ENCODE data around the gene PARD3.

DNA sequence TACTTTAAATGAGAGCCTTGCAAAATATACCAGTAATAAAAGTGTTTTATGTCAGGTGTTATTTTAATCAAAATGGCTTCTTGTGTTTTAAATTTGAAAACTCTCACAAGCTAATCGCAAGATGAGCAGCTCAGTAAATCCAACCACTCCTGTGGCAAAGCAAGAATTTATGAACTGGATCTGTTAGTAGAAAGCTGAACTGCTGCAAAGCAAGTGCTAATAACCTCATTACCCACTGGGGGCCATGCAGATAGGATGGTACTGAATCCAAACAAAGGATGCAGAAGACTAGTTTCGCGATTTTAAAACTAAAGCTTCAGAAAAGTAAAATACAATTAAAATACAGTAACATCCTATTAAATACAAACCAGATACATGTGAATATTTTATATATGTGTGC is 468.0 kb downstream of the PARD3 start:
- TF ChIP-seq TAF1 (IDR thresholded peaks at IDR 0.05; ENCODE audit: borderline replicate concordance, insufficient read depth, low read length) (no peak), SIN3A (IDR thresholded peaks at IDR 0.05; ENCODE audit: borderline replicate concordance, insufficient read depth, low read length) (no peak), POLR2AphosphoS5 (IDR thresholded peaks at IDR 0.05; ENCODE audit: low read depth, low read length) (no peak)
